Lower leg skin (tissue), 4 donors: ENCODE results near the gene BAIAP2. TPM values are rescaled to one million over a fixed set of nuclear protein-coding genes. Genes with fewer than 3 reads are reported as not detected.

ENCODE experiments used
- DNase-seq, 2 donors: peaks; one replicate each; pipeline ENCODE4 v3.0.0-alpha.2; 2019; ENCODE audit warnings: low spot score in 2 of 2
- H3K4me3 ChIP-seq: fragments of 200-600 bp; sonication (generic); 2 replicates; pipeline ENCODE4 v1.5.1; 2017; ENCODE audit warnings: mild to moderate bottlenecking, low read depth; ENCODE audit not compliant: poor library complexity, severe bottlenecking
- POLR2A ChIP-seq, 2 donors: fragments of 450-650 bp; IDR thresholded peaks; one replicate each; pipeline ENCODE4 v1.6.1; 2016 to 2017; ENCODE audit warnings: antibody characterized with exemption in 2 of 2, mild to moderate bottlenecking in 1 of 2, moderate library complexity in 1 of 2
- WGBS, 2 donors: methylation state at CpG; one replicate each; pipeline ENCODE4 v1.1.5; 2018; 5-methylcytosine and 5-hydroxymethylcytosine counted together
- intact Hi-C: fragments of 100-400 bp; cut with DNase I; formaldehyde crosslinking; loops from one replicate; pipeline ENCODE4 v1.15.0; 2023; ENCODE audit warnings: low total_unique reads
- total RNA-seq, 4 donors: library from RNA; depleted of rRNA; stranded (reverse); fragments of >200 nt; gene quantifications; one replicate each; pipeline ENCODE4 v1.1.0, GENCODE V29; 2016
- TF ChIP-seq, protein P1 (sequence below), 3 donors: fragments of 450-650 bp; IDR thresholded peaks; one replicate each; pipeline ENCODE4 v1.5.1; 2016; ENCODE audit warnings: antibody characterized with exemption in 3 of 3, mild to moderate bottlenecking in 3 of 3, moderate library complexity in 2 of 3

The BAIAP2 gene
- total RNA-seq, 4 donors from 2014 or later: 190 to 308 (median 224) TPM

DNA sequence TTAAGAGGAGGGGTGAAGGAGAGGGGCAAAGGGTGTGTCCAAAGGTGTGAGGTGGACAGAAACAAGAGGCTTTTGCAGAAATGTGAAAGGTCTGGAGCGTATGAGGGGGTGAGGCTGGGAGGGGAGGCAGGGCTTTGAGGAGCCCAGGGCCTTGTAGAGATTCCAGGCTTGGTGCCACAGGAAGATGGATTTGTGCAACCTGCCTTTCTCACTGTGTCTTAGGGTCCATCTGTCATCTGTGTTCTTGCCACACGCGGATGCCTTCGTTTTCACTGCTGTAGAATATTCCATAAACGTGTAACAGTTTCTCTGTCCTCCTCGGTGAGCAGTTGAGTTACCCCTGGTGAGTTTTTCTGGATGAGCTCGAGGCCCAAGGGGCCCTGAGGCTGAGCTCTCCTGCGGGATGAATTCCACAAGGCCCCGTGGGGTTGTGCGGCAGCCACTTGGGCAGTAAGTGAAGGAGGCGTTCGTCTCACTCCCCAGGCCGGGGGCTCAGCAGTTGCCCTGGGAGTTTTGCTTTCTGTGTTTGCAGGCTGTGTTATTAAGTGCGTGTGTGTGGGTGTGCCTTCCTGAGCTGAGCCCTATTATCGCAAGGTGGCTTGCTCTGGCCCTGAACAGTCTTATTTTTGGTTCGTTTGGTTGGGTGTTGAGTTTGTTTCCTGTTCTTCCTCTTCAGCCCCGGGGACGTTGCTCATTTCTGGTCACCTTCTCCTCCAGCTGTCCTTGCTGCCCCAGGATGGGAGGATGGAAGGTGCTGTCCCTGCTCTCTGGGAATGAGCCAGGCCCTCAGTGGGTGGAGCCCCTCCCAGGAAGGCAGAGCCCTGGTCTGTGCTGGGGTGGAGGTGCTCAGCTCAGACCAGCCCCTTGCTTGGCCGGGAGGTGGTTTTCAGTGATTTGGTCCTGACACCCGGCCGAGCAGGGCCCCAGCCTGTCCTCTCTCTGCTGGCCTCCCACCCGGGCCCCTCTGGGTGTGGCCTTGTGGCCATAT lies 28.4 kb downstream of the BAIAP2 start:
- WGBS, 2 donors: 66 to 70% methylated on average over 22 of the region's 22 CpGs

DNA sequence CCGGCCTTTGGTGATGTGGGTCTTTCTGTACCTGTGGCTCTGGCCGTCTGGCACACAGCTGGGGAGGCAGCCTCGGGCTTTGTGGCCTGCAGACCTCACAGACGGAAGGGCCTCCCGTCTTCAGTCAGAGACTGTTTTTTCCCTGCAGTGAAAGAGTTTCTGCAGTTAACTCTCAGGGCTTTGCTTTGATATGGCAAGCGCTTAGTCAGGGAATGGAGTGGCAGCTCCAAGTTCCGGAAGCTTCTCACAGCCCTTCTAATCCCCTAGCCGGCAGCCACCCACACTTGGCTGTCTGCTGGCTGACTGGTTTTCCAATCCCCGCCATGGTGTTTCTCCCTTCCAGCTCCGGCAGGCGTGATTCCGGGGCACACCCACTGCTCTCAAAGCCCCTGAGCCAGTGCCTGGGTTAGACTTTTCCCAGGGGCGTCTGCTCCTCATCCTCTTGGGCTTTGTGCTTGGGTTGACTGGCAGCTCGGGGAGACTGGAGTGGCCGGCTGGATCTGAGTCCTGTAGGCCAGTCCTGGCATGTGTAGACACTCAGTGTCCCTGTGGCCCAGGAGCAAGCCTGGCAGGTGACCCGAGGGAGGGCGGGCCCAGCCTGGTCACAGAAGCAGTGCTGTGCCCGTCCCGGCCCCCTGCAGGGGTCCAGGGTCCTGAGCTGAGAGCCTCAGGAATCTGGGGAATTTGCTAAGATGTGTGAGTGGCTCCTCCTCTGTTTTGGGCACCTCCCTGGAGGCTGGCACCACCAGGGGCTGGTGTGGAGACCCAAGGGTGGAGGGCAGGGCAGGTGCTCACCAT lies 29.9 kb downstream of the BAIAP2 start:
- TF ChIP-seq, protein P1, sequence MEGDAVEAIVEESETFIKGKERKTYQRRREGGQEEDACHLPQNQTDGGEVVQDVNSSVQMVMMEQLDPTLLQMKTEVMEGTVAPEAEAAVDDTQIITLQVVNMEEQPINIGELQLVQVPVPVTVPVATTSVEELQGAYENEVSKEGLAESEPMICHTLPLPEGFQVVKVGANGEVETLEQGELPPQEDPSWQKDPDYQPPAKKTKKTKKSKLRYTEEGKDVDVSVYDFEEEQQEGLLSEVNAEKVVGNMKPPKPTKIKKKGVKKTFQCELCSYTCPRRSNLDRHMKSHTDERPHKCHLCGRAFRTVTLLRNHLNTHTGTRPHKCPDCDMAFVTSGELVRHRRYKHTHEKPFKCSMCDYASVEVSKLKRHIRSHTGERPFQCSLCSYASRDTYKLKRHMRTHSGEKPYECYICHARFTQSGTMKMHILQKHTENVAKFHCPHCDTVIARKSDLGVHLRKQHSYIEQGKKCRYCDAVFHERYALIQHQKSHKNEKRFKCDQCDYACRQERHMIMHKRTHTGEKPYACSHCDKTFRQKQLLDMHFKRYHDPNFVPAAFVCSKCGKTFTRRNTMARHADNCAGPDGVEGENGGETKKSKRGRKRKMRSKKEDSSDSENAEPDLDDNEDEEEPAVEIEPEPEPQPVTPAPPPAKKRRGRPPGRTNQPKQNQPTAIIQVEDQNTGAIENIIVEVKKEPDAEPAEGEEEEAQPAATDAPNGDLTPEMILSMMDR (IDR thresholded peaks at IDR 0.05): no peak
- no peak for TF ChIP-seq POLR2A (IDR thresholded peaks at IDR 0.05)
- DNase-seq: no peak
- 26 to 43% methylated on average over 13 to 19 of the region's 19 CpGs for WGBS, 2 donors
- H3K4me3 ChIP-seq: no peak overlapping the region
- intact Hi-C loops: no loop called here

More for the DNA sequence above, 28.4 kb downstream of the BAIAP2 start:
- TF ChIP-seq, protein P1 (IDR thresholded peaks at IDR 0.05): no peak
- TF ChIP-seq POLR2A (IDR thresholded peaks at IDR 0.05): no peak
- H3K4me3 ChIP-seq: no peak overlapping the region
- no peak for DNase-seq
- intact Hi-C loops: no loop called here

DNA sequence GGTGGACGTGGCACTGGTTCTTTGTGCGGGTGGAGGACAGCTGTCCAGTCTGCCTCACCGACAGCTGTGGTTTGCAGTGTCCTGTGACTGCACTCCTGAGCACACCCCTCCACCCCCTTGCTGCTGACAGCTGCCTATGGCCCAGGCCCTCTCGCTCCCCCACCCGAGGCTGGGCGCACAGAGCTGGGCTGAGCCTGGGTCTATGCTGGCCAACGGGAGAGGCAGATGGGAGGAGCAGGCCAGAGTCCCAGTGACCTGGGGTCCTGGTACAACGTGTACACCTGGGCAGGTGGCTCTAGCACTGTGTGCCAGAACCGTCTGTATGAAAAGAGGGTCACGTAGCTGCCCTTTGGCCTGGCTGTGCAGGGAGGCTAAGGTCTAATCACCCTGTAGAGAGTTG lies 30.5 kb downstream of the BAIAP2 start:
- 48 to 72% methylated on average over 3 to 4 of the region's 10 CpGs for WGBS, 2 donors
- intact Hi-C loops: no loop called here
- no peak for DNase-seq
- no peak overlapping the region for H3K4me3 ChIP-seq
- TF ChIP-seq, protein P1 (IDR thresholded peaks at IDR 0.05): no peak
- TF ChIP-seq POLR2A (IDR thresholded peaks at IDR 0.05): no peak

DNA sequence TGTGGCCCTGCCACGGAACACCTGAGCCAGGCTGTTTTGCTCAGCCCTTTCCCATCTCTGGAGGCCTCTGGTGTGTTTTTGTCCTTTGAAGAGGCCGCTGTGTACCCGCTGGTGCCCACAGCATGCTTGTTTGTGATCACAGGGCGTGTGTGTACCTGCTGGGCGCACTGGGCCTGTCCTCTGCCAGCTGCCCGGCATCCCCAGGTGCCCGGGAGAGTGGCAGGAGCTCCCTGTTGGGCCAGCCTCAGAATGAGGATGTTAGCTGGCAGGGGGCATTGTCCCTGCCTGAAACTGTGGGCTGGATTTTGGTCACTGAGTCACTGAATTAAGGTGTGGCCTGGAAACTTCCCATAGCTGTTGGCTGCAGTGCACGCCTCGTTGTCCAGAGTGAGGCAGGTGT lies 31.1 kb downstream of the BAIAP2 start:
- 57 to 69% methylated on average over 6 to 9 of the region's 9 CpGs for WGBS, 2 donors
- no peak for DNase-seq
- TF ChIP-seq, protein P1 (IDR thresholded peaks at IDR 0.05): no peak
- TF ChIP-seq POLR2A (IDR thresholded peaks at IDR 0.05): no peak
- no peak overlapping the region for H3K4me3 ChIP-seq
- intact Hi-C loops: no loop called here

DNA sequence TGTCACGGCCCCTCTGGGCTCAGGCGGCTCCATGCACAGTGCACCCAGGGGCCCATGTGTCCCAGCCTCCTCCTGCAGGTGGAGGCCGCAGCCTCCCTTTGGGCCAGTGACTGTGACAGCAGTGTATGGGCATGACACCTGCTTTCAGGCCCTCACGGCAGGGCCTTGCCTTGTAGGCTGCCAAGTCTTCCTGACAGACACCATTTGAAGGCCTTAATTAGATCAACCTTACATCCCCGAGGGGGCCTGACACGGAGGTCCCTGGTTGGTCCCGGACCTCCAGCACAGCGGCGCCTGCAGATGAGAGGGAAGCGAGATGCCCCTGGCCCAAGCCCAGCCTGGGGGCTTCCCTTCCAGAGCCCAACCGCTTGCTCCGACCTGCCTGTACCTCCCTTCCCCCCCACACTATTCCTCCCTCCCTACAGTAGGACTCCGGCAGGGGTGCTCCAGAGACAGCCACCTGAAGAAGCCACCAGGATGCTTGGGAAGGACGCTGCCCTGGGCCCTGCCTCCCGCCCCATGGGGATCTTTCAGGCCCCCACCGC lies 31.9 kb downstream of the BAIAP2 start:
- TF ChIP-seq, protein P1 (IDR thresholded peaks at IDR 0.05): no peak
- TF ChIP-seq POLR2A (IDR thresholded peaks at IDR 0.05): no peak
- intact Hi-C loops: no loop called here
- DNase-seq: no peak
- WGBS, 2 donors: 73 to 82% methylated on average over 13 of the region's 16 CpGs
- H3K4me3 ChIP-seq: no peak overlapping the region
